Uterus (tissue), 4 donors: ENCODE results near the gene TRIM65. TPM values are rescaled to one million over a fixed set of nuclear protein-coding genes. Genes with fewer than 3 reads are reported as not detected.
A peak's percentile ranks its signal among the peaks of the same experiment; 100 is the strongest.

ENCODE experiments used
- DNase-seq, 2 donors: peaks; one replicate each; pipeline ENCODE4 v3.0.0-alpha.2; 2019 to 2020
- H3K27ac ChIP-seq, 2 donors: fragments of 200-600 bp; sonication (generic); 1 replicate in 1 of 2; 2 replicates in 1 of 2; pipeline ENCODE4 v1.5.1; 2016 to 2018
- H3K27me3 ChIP-seq, 2 donors: fragments of 200-600 bp; sonication (generic); one replicate each; pipeline ENCODE4 v1.5.1; 2018 to 2019; ENCODE audit warnings: control low read depth in 1 of 2
- H3K36me3 ChIP-seq, 2 donors: fragments of 200-600 bp; sonication (generic); one replicate each; pipeline ENCODE4 v1.5.1; 2019; ENCODE audit warnings: control low read depth in 1 of 2
- H3K4me1 ChIP-seq, 2 donors: fragments of 200-600 bp; sonication (generic); one replicate each; pipeline ENCODE4 v1.5.1; 2018 to 2019; ENCODE audit warnings: control low read depth in 1 of 2
- H3K4me3 ChIP-seq, 2 donors: fragments of 200-600 bp; sonication (generic); 1 replicate in 1 of 2; 2 replicates in 1 of 2; pipeline ENCODE4 v1.5.1; 2018 to 2019; ENCODE audit warnings: mild to moderate bottlenecking in 1 of 2
- H3K9me3 ChIP-seq, 2 donors: fragments of 200-600 bp; sonication (generic); one replicate each; pipeline ENCODE4 v1.5.1; 2019; ENCODE audit warnings: control low read depth in 1 of 2
- POLR2A ChIP-seq, 2 donors: fragments of 450-650 bp; IDR thresholded peaks; one replicate each; pipeline ENCODE4 v1.6.1; 2016; ENCODE audit warnings: antibody characterized with exemption in 2 of 2, mild to moderate bottlenecking in 1 of 2, moderate library complexity in 1 of 2
- intact Hi-C: fragments of 100-400 bp; cut with DNase I; formaldehyde crosslinking; loops from one replicate; pipeline ENCODE4 v1.15.1; 2023; ENCODE audit warnings: low total_unique reads
- total RNA-seq, 4 donors: library from RNA; depleted of rRNA in 3 of 4; stranded (reverse); fragments of >200 nt in 3 of 4; gene quantifications; one replicate each; pipeline versions ENCODE4 v1.1.0 to v1.2.4, GENCODE V29; 2014 to 2023
- TF ChIP-seq, protein P1 (sequence below), 4 experiments: fragments of 200-600 bp in 2 of 4; fragments of 450-650 bp in 2 of 4; sonication (generic) in 2 of 4; IDR thresholded peaks; one replicate each; pipeline ENCODE4 v1.5.1; 2016 to 2019; ENCODE audit warnings: antibody characterized with exemption in 4 of 4, mild to moderate bottlenecking in 2 of 4, moderate library complexity in 1 of 4
- donor health status: DM: yes; HTN: yes; CAD: no.

Gene TRIM65
- total RNA-seq, 4 donors from 2014 or later = 20.0 to 36.9 (median 30.1) TPM

DNA sequence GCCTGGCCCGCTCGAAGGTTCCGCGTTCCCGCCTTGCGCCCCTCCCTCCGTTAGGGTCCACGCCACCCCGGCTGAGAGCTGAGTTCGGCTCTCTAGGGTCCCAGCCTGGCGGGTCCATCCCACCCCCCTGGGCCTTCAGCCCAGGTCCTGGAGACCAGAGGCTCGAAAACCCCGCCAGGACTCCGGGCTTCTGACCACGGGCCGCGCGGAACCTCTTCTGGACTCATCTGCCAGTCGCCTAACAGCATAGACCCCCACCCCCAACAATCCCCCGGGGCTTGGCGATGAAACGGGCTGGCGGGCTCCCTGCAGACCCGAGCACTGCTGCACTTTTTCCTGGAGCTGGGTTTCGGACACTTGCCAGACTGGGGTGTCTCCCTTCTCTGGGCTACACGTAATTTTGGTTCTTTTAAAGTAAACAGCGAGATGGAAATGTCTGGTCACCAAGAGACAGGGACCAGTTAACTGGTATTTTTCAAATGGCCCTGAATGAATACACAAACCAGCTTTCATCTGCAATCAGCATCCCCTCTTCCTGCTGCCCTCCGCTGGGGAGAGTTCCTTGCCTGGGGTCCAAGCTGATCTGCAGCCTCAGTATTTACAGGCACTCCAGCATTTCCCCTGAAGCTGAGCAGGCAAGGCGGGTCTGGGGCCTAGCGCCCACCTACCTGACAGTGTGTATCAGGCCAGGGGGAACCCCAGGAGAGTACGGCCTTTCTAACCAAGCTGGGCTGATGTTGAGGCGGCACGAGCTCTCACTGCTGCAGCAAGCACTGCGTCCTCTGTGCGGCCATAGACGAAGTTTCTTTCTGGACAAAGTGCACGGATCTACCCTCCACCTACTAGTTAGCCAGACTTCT, 639 bp upstream of the TRIM65 start:
- peak overlapping the region; percentile 92 to 93 for H3K27ac ChIP-seq
- DNase-seq = peak; percentile 52 to 56
- H3K9me3 ChIP-seq = no peaks in the 10 kb centered on the region
- intact Hi-C loops = loop anchor here (10.0 kb wide), 1 partner anchor 53 kb away; the partner anchor contains the start of gene UNC13D
- H3K27me3 ChIP-seq = no peaks in the 10 kb centered on the region
- H3K4me1 ChIP-seq = peaks cover 0 to 13% of the 10 kb centered on the region in 2 donors
- no peaks in the 10 kb centered on the region for H3K36me3 ChIP-seq
- TF ChIP-seq POLR2A (IDR thresholded peaks at IDR 0.05) = no peak
- TF ChIP-seq, protein P1, sequence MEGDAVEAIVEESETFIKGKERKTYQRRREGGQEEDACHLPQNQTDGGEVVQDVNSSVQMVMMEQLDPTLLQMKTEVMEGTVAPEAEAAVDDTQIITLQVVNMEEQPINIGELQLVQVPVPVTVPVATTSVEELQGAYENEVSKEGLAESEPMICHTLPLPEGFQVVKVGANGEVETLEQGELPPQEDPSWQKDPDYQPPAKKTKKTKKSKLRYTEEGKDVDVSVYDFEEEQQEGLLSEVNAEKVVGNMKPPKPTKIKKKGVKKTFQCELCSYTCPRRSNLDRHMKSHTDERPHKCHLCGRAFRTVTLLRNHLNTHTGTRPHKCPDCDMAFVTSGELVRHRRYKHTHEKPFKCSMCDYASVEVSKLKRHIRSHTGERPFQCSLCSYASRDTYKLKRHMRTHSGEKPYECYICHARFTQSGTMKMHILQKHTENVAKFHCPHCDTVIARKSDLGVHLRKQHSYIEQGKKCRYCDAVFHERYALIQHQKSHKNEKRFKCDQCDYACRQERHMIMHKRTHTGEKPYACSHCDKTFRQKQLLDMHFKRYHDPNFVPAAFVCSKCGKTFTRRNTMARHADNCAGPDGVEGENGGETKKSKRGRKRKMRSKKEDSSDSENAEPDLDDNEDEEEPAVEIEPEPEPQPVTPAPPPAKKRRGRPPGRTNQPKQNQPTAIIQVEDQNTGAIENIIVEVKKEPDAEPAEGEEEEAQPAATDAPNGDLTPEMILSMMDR (IDR thresholded peaks at IDR 0.05) = no peak
- H3K4me3 ChIP-seq = peak overlapping the region; percentile 70 to 89

DNA sequence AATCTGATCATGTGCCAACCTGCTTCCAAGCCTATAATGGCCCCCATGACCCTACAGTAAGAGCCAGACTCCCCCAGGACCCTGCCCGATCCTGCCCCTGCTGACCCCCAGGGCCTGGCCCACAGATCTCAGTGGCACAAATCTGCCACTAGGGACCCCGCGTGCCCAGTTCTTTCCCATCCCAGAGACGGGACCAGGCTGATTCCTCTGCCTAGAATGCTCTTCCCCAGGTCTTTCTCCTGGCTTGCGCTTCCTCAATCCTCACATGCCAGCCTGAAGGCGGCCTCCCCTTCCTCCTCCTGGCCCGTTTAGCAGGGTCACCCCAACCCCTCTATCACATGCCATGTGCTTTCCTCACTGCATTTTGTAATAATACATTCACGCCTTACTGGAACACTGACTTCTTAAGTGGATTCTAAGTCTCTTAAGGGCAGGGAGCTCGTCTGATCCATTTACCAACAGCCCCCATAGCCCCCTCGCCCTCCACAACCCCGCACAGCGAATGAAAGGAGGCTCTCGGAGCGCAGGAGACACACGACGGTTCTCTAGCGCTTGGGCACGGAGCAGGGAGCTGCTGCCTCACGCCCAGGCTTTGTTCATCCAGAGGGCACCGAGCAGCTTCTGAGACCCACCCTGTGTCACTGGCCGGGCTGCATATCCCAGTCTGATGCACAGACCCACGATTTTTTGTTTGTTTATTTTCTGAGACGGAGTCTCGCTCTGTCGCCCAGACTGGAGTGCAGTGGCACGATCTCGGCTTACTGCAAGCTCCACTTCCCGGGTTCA, 1.2 kb downstream of the TRIM65 start:
- no peak for TF ChIP-seq POLR2A (IDR thresholded peaks at IDR 0.05)
- TF ChIP-seq, protein P1 (IDR thresholded peaks at IDR 0.05) = peak in 2 of 4 experiments; percentile 20 to 38

DNA sequence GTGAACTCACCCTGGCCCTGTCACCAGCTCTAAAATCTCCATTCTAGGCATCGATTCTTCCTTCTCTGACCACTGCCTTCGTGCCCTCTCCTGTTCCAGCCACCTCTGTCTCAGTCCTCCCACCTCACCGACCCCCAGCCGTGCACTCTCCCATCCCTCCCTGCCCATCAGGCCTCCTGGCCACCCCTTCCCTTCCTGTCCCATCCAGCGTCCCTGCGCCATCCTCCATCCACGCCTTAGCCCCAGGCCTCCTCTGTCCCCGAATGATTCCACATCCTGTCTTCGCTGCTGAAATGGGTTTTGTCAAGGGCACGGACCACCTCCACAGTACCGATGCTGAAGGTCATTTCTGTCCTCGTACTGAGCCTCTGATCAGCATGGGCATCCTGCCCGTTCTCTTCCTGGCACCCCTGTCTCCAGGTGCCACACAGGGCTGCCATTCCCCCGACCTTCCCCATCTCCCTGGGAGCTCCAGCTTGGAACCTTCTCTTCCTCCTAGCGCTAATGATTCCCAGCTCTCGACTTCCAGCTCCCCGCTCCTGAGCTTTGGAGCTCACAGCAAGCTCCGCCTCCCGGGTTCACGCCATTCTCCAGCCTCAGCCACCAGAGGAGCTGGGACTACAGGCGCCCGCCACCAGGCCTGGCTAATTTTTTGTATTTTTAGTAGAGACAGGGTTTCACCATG, 2.6 kb downstream of the TRIM65 start:
- Histone ChIP-seq H3K9me3 (no peaks in the 10 kb centered on the region), H3K36me3 (no peaks in the 10 kb centered on the region), H3K27ac (peak overlapping the region; percentile 92 to 93), H3K4me3 (no peak overlapping the region), H3K4me1 (peaks cover 0 to 13% of the 10 kb centered on the region in 2 donors), H3K27me3 (no peaks in the 10 kb centered on the region)
- intact Hi-C loops = loop anchor here (10.0 kb wide), 1 partner anchor 49 kb away; the partner anchor contains the start of gene UNC13D
- TF ChIP-seq POLR2A (IDR thresholded peaks at IDR 0.05) = no peak
- TF ChIP-seq, protein P1 (IDR thresholded peaks at IDR 0.05) = no peak
- peak in 1 of 2 donors; percentile 55 for DNase-seq

More for the DNA sequence above, 1.2 kb downstream of the TRIM65 start:
- Histone ChIP-seq H3K27ac (peak overlapping the region; percentile 92 to 93), H3K27me3 (no peaks in the 10 kb centered on the region), H3K9me3 (no peaks in the 10 kb centered on the region), H3K36me3 (no peaks in the 10 kb centered on the region), H3K4me3 (peak overlapping the region; percentile 70 to 89), H3K4me1 (peaks cover 0 to 13% of the 10 kb centered on the region in 2 donors)
- DNase-seq = peak in 1 of 2 donors; percentile 35
- intact Hi-C loops = loop anchor here (10.0 kb wide), 1 partner anchor 51 kb away; the partner anchor contains the start of gene UNC13D

DNA sequence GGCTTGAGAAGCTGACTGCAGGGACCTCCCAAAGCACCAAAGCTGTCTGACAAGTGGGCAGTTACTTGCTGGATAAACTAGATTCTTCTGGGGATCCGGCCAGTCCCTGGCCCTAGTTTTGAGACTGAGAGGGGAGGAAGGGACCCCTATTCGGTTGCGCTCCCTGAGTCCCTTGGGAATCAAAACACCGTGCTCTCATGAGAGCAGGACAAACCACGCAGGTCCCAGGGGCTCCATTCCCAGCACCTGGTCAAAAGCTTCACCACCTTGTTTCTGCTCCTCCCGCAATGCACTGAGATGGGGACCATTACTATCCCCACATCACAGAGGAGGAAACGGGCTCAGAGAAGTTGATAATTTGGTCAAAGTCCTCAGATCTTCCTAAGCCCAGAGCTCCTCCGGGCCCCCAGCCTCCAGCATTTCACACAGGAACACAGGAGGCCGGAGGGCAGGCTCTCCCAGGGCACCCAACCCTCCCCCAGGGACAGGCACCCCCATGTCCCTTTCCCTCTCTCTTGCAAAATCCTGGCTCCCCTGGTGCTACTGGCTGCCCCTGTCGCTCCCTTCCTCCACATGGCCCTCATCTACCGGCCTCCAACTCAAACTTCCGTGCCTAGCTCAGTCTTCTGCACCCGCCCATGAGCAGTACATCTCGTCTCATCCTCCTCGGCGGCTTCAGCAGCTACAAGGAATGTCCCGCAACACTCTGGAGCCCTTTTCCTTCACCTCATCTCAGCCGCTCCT, 3.3 kb downstream of the TRIM65 start:
- Histone ChIP-seq H3K4me1 (peaks cover 0 to 13% of the 10 kb centered on the region in 2 donors), H3K27me3 (no peaks in the 10 kb centered on the region), H3K9me3 (no peaks in the 10 kb centered on the region), H3K36me3 (no peaks in the 10 kb centered on the region), H3K27ac (no peak overlapping the region), H3K4me3 (no peak overlapping the region)
- intact Hi-C loops = loop anchor here (10.0 kb wide), 1 partner anchor 49 kb away; the partner anchor contains the start of gene UNC13D
- TF ChIP-seq, protein P1 (IDR thresholded peaks at IDR 0.05) = no peak
- no peak for TF ChIP-seq POLR2A (IDR thresholded peaks at IDR 0.05)
- no peak for DNase-seq
